Peyer's patch (tissue), 4 donors: ENCODE measurements around the gene PFKFB3. TPM values are rescaled to one million over a fixed set of nuclear protein-coding genes. Genes with fewer than 3 reads are reported as not detected.
"Not testable (repeated sequence)": the region's sequence is repeated elsewhere in the genome, so short reads cannot be mapped to it uniquely, and the experiment has no call there.

Experiments
- DNase-seq, 3 donors: peaks; one replicate each; pipeline ENCODE4 v3.0.0-alpha.2; 2017 to 2019
- H3K27ac ChIP-seq, 4 donors: fragments of 200-600 bp; sonication (generic); one replicate each; pipeline ENCODE4 v1.5.1; 2016 to 2019
- H3K27me3 ChIP-seq, 2 donors: fragments of 200-600 bp; sonication (generic); one replicate each; pipeline ENCODE4 v1.5.1; 2019
- H3K36me3 ChIP-seq, 3 donors: fragments of 200-600 bp; sonication (generic); one replicate each; pipeline ENCODE4 v1.5.1; 2016 to 2019
- H3K4me1 ChIP-seq, 4 donors: fragments of 200-600 bp; sonication (generic); one replicate each; pipeline ENCODE4 v1.5.1; 2016 to 2019
- H3K4me3 ChIP-seq, 4 donors: fragments of 200-600 bp; sonication (generic); 1 replicate in 3 of 4; 2 replicates in 1 of 4; pipeline ENCODE4 v1.5.1; 2016 to 2019; ENCODE audit warnings: mild to moderate bottlenecking in 1 of 4
- H3K9me3 ChIP-seq, 4 donors: fragments of 200-600 bp; sonication (generic); one replicate each; pipeline ENCODE4 v1.5.1; 2016 to 2019; ENCODE audit warnings: mild to moderate bottlenecking in 1 of 4
- CTCF ChIP-seq, 6 experiments: fragments of 450-650 bp in 4 of 6; fragments of 200-600 bp in 2 of 6; sonication (generic) in 1 of 6; IDR thresholded peaks; one replicate each; pipeline ENCODE4 v1.5.1; 2017 to 2019; ENCODE audit warnings: antibody characterized with exemption in 6 of 6, mild to moderate bottlenecking in 3 of 6, moderate library complexity in 1 of 6
- POLR2A ChIP-seq, 2 donors: fragments of 450-650 bp; IDR thresholded peaks; one replicate each; pipeline ENCODE4 v1.5.1; 2017; ENCODE audit warnings: antibody characterized with exemption in 2 of 2, mild to moderate bottlenecking in 2 of 2, moderate library complexity in 2 of 2
- total RNA-seq, 4 donors: library from RNA; depleted of rRNA; stranded (reverse); fragments of >200 nt; gene quantifications; one replicate each; pipeline ENCODE4 v1.1.0, GENCODE V29; 2016

The PFKFB3 gene
- total RNA-seq, 4 donors from 2014 or later, result 15.2 to 85.0 (median 36.6) TPM

GRCh38 chr10:6236349-6237198, 33.8 kb downstream of the PFKFB3 start:
- TF ChIP-seq POLR2A (IDR thresholded peaks at IDR 0.05) (no peak), CTCF (IDR thresholded peaks at IDR 0.05) (no peak)
- H3K27me3 ChIP-seq, result no peaks in the 10 kb centered on the region
- H3K9me3 ChIP-seq, result no peaks in the 10 kb centered on the region
- no peak overlapping the region for H3K4me3 ChIP-seq
- peaks cover 0 to 26% (median 0%) of the 10 kb centered on the region in 3 donors for H3K36me3 ChIP-seq
- H3K27ac ChIP-seq, result no peak overlapping the region
- H3K4me1 ChIP-seq, result no peaks in the 10 kb centered on the region
- DNase-seq, result no peak

- TF ChIP-seq CTCF (IDR thresholded peaks at IDR 0.05) (no peak), POLR2A (IDR thresholded peaks at IDR 0.05) (no peak)
- H3K36me3 ChIP-seq, result peaks cover 0 to 22% (median 0%) of the 10 kb centered on the region in 3 donors
- no peaks in the 10 kb centered on the region for H3K27me3 ChIP-seq
- DNase-seq, result no peak
- no peaks in the 10 kb centered on the region for H3K4me1 ChIP-seq
- H3K9me3 ChIP-seq, result no peaks in the 10 kb centered on the region
- no peak overlapping the region for H3K27ac ChIP-seq
- H3K4me3 ChIP-seq, result no peak overlapping the region
Measured at GRCh38 chr10:6237199-6237530, 34.4 kb downstream of the PFKFB3 start.

- not testable (repeated sequence) for H3K27ac ChIP-seq, H3K36me3 ChIP-seq, H3K27me3 ChIP-seq, H3K4me1 ChIP-seq, DNase-seq, H3K9me3 ChIP-seq, H3K4me3 ChIP-seq
Measured at GRCh38 chr10:6238587-6239212, 36.0 kb downstream of the PFKFB3 start.

- Histone ChIP-seq H3K4me1 (no peaks in the 10 kb centered on the region), H3K27ac (peak overlapping the region in 1 of 4 donors; percentile 25), H3K36me3 (peaks cover 0 to under 1% (median 0%) of the 10 kb centered on the region in 3 donors), H3K4me3 (no peak overlapping the region), H3K9me3 (no peaks in the 10 kb centered on the region), H3K27me3 (no peaks in the 10 kb centered on the region)
- peak in 1 of 3 donors; percentile 73 for DNase-seq
- TF ChIP-seq POLR2A (IDR thresholded peaks at IDR 0.05), result no peak
- TF ChIP-seq CTCF (IDR thresholded peaks at IDR 0.05), result no peak
Measured at GRCh38 chr10:6239213-6239991, 36.7 kb downstream of the PFKFB3 start.

- H3K27ac ChIP-seq, result no peak overlapping the region
Measured at GRCh38 chr10:6240254-6240653, 37.5 kb downstream of the PFKFB3 start.

More at GRCh38 chr10:6240254-6240653, 37.5 kb downstream of the PFKFB3 start:
- H3K4me1 ChIP-seq, result no peaks in the 10 kb centered on the region
- H3K9me3 ChIP-seq, result no peaks in the 10 kb centered on the region
- no peak overlapping the region for H3K4me3 ChIP-seq
- no peaks in the 10 kb centered on the region for H3K27me3 ChIP-seq
- no peaks in the 10 kb centered on the region for H3K36me3 ChIP-seq
- TF ChIP-seq POLR2A (IDR thresholded peaks at IDR 0.05) (no peak), CTCF (IDR thresholded peaks at IDR 0.05) (no peak)
- no peak for DNase-seq
